Measurements from ENCODE around the gene MOB3A.

MOB3A gene

DNA sequence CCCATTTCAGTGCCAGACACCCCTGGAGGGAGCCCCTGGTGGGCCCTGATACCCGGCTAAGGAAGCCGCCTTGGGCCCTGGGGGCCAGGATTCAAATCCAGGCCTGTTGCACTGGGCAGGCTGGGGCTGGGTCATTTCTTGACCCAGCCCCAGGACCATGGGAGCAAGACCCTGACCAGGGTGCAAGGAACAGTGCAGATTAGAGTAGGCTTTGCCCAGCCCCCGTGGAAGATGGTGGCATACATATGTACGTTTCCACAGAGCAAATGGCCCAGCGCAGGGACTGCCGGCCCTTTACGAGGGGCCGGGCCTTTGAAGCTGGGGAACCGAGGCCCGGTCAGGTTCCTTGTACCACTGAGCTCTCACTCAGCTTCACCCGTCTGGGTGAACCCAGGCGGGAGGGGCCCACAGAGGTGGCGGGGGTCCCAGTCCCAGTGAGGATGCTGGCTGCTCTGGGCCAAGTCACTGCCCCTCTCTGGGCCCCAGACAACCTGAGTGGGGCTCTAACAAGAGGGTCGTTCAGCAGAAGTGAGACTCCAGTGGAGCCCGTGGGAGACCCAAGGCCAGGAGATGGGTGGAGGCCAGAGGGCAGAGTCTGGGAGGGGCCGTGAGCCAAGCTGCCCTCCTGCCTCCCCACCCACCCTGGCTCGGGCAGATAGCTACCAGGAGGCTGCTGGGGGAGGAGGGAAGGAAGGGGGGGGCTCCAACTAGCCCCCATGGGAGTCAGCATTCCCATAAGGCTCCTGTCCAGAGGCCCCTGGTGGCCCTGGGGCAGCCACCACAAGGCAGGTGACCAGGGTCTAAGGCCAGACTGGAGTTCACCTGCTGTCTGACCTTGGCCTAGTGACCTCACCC, 47.8 kb downstream of the MOB3A start:
- peak overlapping the region; percentile 84 for H3K9ac ChIP-seq (ENCODE audit: low read depth, low read length, poor library complexity, severe bottlenecking)

DNA sequence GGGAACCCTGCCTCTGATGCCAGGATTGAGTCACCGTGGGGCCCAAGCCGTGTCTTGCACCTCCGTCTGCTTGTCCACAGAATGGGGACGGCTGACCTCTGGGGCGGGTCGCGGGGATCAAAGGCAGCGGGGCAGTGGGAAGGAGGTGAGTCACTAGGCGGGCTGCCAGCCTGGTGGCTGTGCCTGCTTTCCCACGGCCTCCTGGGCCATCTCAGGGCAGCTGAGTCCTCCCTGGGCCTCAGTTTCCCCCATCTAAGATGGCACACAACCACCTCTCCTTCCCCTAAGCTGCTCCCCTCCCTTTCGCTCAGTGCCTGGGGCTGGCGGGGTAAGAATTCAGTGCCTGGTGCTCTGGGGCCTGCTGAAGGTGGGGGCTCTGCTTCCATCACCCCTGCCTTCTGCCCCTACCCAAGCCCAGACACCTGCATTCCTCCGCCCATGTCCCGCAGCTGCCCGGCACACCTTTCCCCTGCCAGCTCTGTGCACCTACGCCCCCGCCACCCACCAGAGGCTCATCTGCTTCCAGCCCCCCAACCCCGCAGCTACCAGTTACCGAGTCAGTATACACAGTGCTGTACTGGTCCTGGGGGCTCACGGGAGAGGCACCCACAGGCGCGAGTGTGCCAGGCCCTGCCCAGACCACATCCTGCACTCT, 48.5 kb downstream of the MOB3A start:
- no peak overlapping the region for H2AFZ ChIP-seq (ENCODE audit: low read length)
- peak overlapping the region; percentile 79 for H3K4me3 ChIP-seq (ENCODE audit: low read length, poor library complexity, severe bottlenecking)
- peak overlapping the region; percentile 85 for H3K4me2 ChIP-seq (ENCODE audit: low read depth, low read length, poor library complexity, severe bottlenecking)
- no peaks in the 10 kb centered on the region for H3K27me3 ChIP-seq (ENCODE audit: insufficient read depth, low read length, poor library complexity, severe bottlenecking)
- H3K9me3 ChIP-seq (ENCODE audit: insufficient read depth, low read depth, low read length) = no peaks in the 10 kb centered on the region
- H3F3A ChIP-seq (ENCODE audit: low read depth) = 0 out of 2 replicates have a peak, but pooled peaks cover 2% of the 10 kb centered on the region
- H3K4me1 ChIP-seq (ENCODE audit: insufficient read depth, low read length, poor library complexity, severe bottlenecking) = peaks cover 56% of the 10 kb centered on the region
- no peak for TF ChIP-seq EZH2phosphoT487 (IDR thresholded peaks at IDR 0.05; ENCODE audit: borderline replicate concordance)
- TF ChIP-seq, protein P1, sequence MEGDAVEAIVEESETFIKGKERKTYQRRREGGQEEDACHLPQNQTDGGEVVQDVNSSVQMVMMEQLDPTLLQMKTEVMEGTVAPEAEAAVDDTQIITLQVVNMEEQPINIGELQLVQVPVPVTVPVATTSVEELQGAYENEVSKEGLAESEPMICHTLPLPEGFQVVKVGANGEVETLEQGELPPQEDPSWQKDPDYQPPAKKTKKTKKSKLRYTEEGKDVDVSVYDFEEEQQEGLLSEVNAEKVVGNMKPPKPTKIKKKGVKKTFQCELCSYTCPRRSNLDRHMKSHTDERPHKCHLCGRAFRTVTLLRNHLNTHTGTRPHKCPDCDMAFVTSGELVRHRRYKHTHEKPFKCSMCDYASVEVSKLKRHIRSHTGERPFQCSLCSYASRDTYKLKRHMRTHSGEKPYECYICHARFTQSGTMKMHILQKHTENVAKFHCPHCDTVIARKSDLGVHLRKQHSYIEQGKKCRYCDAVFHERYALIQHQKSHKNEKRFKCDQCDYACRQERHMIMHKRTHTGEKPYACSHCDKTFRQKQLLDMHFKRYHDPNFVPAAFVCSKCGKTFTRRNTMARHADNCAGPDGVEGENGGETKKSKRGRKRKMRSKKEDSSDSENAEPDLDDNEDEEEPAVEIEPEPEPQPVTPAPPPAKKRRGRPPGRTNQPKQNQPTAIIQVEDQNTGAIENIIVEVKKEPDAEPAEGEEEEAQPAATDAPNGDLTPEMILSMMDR (conservative IDR thresholded peaks at IDR 0.05; ENCODE audit: low read length) = no peak
- H3K9me2 ChIP-seq (replicated peaks; ENCODE audit: low read depth, low read length) = no peaks in the 10 kb centered on the region
- no peaks in the 10 kb centered on the region for H3K36me3 ChIP-seq (ENCODE audit: insufficient read depth, low read length)
- H3K9ac ChIP-seq (ENCODE audit: low read depth, low read length, poor library complexity, severe bottlenecking) = peak overlapping the region; percentile 84
- H3K79me2 ChIP-seq (ENCODE audit: insufficient read depth, low read length) = peaks cover 68% of the 10 kb centered on the region
- peaks cover 60% of the 10 kb centered on the region for H4K20me1 ChIP-seq (ENCODE audit: insufficient read depth, low read length, poor library complexity, severe bottlenecking)

More for the DNA sequence above, 47.8 kb downstream of the MOB3A start:
- Histone ChIP-seq H3F3A (ENCODE audit: low read depth) (0 out of 2 replicates have a peak, but pooled peaks cover 2% of the 10 kb centered on the region), H3K27me3 (ENCODE audit: insufficient read depth, low read length, poor library complexity, severe bottlenecking) (no peaks in the 10 kb centered on the region), H3K36me3 (ENCODE audit: insufficient read depth, low read length) (no peaks in the 10 kb centered on the region), H3K9me3 (ENCODE audit: insufficient read depth, low read depth, low read length) (no peaks in the 10 kb centered on the region), H2AFZ (ENCODE audit: low read length) (no peak overlapping the region), H3K9me2 (replicated peaks; ENCODE audit: low read depth, low read length) (no peaks in the 10 kb centered on the region), H3K4me3 (ENCODE audit: low read length, poor library complexity, severe bottlenecking) (peak overlapping the region; percentile 79), H4K20me1 (ENCODE audit: insufficient read depth, low read length, poor library complexity, severe bottlenecking) (peaks cover 60% of the 10 kb centered on the region), H3K79me2 (ENCODE audit: insufficient read depth, low read length) (peaks cover 62% of the 10 kb centered on the region), H3K4me2 (ENCODE audit: low read depth, low read length, poor library complexity, severe bottlenecking) (peak overlapping the region; percentile 85), H3K4me1 (ENCODE audit: insufficient read depth, low read length, poor library complexity, severe bottlenecking) (peaks cover 52% of the 10 kb centered on the region)
- TF ChIP-seq EZH2phosphoT487 (IDR thresholded peaks at IDR 0.05; ENCODE audit: borderline replicate concordance) = no peak
- TF ChIP-seq, protein P1 (conservative IDR thresholded peaks at IDR 0.05; ENCODE audit: low read length) = no peak

DNA sequence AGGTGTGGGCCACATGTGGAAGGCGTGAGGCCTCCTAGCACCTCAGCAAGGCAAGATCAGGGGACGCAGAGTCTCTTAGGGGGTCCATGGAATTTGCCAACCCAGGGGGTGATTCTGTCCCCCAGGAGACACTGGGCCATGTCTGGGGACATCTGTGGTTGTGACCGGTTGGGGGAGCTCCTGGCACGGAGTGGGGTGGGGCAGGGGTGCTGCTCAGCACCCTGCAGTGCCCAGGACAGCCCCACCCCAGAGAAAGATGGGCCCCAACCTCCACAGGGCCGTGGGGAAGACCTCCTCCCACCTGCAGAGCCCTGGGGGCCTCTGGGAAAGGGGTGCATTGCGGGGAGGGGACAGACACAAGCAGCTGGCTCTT, 49.1 kb downstream of the MOB3A start:
- Histone ChIP-seq H2AFZ (ENCODE audit: low read length) (no peak overlapping the region), H3K9me3 (ENCODE audit: insufficient read depth, low read depth, low read length) (no peaks in the 10 kb centered on the region), H3K9ac (ENCODE audit: low read depth, low read length, poor library complexity, severe bottlenecking) (no peak overlapping the region), H3K4me1 (ENCODE audit: insufficient read depth, low read length, poor library complexity, severe bottlenecking) (peaks cover 54% of the 10 kb centered on the region), H3K27me3 (ENCODE audit: insufficient read depth, low read length, poor library complexity, severe bottlenecking) (no peaks in the 10 kb centered on the region), H3K79me2 (ENCODE audit: insufficient read depth, low read length) (peaks cover 72% of the 10 kb centered on the region), H3K4me2 (ENCODE audit: low read depth, low read length, poor library complexity, severe bottlenecking) (peak overlapping the region; percentile 85), H3F3A (ENCODE audit: low read depth) (0 out of 2 replicates have a peak, but pooled peaks cover 2% of the 10 kb centered on the region), H3K9me2 (replicated peaks; ENCODE audit: low read depth, low read length) (no peaks in the 10 kb centered on the region), H3K4me3 (ENCODE audit: low read length, poor library complexity, severe bottlenecking) (no peak overlapping the region), H4K20me1 (ENCODE audit: insufficient read depth, low read length, poor library complexity, severe bottlenecking) (peaks cover 60% of the 10 kb centered on the region), H3K36me3 (ENCODE audit: insufficient read depth, low read length) (no peaks in the 10 kb centered on the region)
- no peak for TF ChIP-seq EZH2phosphoT487 (IDR thresholded peaks at IDR 0.05; ENCODE audit: borderline replicate concordance)
- TF ChIP-seq, protein P1 (conservative IDR thresholded peaks at IDR 0.05; ENCODE audit: low read length) = no peak

Data from Loucy (cell line).